ENCODE measurements around the gene ERCC6L2. TPM values are rescaled to one million over a fixed set of nuclear protein-coding genes. Genes with fewer than 3 reads are reported as not detected.

ERCC6L2 gene
- polyA plus RNA-seq, 2 of the 4 experiments (the other 2 are of a cell fraction) = 13.3 to 36.7 TPM

DNA sequence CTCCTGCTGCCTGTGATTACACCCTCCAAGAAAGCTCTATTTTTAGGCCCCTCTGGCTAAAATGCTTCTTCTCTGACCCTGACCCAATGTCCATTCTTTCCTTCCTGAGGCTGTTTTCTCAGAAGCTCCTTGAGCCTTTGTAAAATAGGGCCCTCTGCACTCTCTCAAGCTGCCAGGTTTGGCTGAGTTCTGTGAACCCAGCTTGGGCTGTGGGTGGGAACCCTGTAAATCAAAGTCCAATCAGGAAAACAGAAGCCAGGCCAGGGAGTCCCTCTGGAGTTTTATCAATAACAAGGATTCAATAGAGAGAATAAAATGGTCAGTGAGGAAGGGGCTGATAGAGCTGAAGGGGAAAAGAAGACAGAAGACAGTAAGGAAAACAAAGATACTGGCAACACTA lies 43.7 kb upstream of the ERCC6L2 start:
- POLR2A ChIA-PET = no interaction called here
- H3K27ac ChIP-seq = no peak overlapping the region
- TF ChIP-seq MYC (IDR thresholded peaks at IDR 0.05; ENCODE audit: borderline replicate concordance, low read length) = no peak
- no peak for TF ChIP-seq EHF (CRISPR knock-in tag; IDR thresholded peaks at IDR 0.05)
- TF ChIP-seq MAFK (IDR thresholded peaks at IDR 0.05; ENCODE audit: partially characterized antibody) = no peak
- TF ChIP-seq, protein P1, sequence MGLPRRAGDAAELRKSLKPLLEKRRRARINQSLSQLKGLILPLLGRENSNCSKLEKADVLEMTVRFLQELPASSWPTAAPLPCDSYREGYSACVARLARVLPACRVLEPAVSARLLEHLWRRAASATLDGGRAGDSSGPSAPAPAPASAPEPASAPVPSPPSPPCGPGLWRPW (IDR thresholded peaks at IDR 0.05) = no peak
- TF ChIP-seq, protein P2, sequence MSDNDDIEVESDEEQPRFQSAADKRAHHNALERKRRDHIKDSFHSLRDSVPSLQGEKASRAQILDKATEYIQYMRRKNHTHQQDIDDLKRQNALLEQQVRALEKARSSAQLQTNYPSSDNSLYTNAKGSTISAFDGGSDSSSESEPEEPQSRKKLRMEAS (IDR thresholded peaks at IDR 0.05) = no peak
- TF ChIP-seq NPAS2 (CRISPR knock-in tag; IDR thresholded peaks at IDR 0.05; ENCODE audit: borderline replicate concordance) = no peak
- TF ChIP-seq, protein P3, sequence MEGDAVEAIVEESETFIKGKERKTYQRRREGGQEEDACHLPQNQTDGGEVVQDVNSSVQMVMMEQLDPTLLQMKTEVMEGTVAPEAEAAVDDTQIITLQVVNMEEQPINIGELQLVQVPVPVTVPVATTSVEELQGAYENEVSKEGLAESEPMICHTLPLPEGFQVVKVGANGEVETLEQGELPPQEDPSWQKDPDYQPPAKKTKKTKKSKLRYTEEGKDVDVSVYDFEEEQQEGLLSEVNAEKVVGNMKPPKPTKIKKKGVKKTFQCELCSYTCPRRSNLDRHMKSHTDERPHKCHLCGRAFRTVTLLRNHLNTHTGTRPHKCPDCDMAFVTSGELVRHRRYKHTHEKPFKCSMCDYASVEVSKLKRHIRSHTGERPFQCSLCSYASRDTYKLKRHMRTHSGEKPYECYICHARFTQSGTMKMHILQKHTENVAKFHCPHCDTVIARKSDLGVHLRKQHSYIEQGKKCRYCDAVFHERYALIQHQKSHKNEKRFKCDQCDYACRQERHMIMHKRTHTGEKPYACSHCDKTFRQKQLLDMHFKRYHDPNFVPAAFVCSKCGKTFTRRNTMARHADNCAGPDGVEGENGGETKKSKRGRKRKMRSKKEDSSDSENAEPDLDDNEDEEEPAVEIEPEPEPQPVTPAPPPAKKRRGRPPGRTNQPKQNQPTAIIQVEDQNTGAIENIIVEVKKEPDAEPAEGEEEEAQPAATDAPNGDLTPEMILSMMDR (IDR thresholded peaks at IDR 0.05) = no peak
- TF ChIP-seq RAD21 (conservative IDR thresholded peaks at IDR 0.05 in 1 of 2, IDR thresholded peaks at IDR 0.05 in 1 of 2) = no peak
- TF ChIP-seq FOSL2 (IDR thresholded peaks at IDR 0.05) = no peak
- TF ChIP-seq FOSL2 (CRISPR knock-in tag; IDR thresholded peaks at IDR 0.05) = no peak
- TF ChIP-seq, protein P4, sequence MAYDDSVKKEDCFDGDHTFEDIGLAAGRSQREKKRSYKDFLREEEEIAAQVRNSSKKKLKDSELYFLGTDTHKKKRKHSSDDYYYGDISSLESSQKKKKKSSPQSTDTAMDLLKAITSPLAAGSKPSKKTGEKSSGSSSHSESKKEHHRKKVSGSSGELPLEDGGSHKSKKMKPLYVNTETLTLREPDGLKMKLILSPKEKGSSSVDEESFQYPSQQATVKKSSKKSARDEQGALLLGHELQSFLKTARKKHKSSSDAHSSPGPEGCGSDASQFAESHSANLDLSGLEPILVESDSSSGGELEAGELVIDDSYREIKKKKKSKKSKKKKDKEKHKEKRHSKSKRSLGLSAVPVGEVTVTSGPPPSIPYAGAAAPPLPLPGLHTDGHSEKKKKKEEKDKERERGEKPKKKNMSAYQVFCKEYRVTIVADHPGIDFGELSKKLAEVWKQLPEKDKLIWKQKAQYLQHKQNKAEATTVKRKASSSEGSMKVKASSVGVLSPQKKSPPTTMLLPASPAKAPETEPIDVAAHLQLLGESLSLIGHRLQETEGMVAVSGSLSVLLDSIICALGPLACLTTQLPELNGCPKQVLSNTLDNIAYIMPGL (CRISPR knock-in tag; IDR thresholded peaks at IDR 0.05; ENCODE audit: borderline replicate concordance) = no peak
- no peak for TF ChIP-seq BHLHE40 (IDR thresholded peaks at IDR 0.05; ENCODE audit: low read depth, low read length)
- no peak for TF ChIP-seq CBX8 (IDR thresholded peaks at IDR 0.05)
- no peak for TF ChIP-seq RARB (CRISPR knock-in tag; IDR thresholded peaks at IDR 0.05)
- no peak for TF ChIP-seq SREBF2 (IDR thresholded peaks at IDR 0.05)
- TF ChIP-seq, protein P5, sequence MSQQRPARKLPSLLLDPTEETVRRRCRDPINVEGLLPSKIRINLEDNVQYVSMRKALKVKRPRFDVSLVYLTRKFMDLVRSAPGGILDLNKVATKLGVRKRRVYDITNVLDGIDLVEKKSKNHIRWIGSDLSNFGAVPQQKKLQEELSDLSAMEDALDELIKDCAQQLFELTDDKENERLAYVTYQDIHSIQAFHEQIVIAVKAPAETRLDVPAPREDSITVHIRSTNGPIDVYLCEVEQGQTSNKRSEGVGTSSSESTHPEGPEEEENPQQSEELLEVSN (IDR thresholded peaks at IDR 0.05; ENCODE audit: borderline replicate concordance, low read depth) = no peak
- H3K4me1 ChIP-seq = no peaks in the 10 kb centered on the region
- H3K4me2 ChIP-seq = no peak overlapping the region
- ATAC-seq (no peak), FAIRE-seq (no peak), DNase-seq (ENCODE audit: low read depth in 1 of 2, low spot score in 1 of 2) (no peak)
- no peaks in the 10 kb centered on the region for H3K9me3 ChIP-seq
- no peak overlapping the region for H3K4me3 ChIP-seq
- CTCF ChIA-PET = interaction anchor here (1.4 kb wide), 1 partner anchor 9 kb away, joined by 4 read pairs; no protein-coding TSS in a partner anchor

DNA sequence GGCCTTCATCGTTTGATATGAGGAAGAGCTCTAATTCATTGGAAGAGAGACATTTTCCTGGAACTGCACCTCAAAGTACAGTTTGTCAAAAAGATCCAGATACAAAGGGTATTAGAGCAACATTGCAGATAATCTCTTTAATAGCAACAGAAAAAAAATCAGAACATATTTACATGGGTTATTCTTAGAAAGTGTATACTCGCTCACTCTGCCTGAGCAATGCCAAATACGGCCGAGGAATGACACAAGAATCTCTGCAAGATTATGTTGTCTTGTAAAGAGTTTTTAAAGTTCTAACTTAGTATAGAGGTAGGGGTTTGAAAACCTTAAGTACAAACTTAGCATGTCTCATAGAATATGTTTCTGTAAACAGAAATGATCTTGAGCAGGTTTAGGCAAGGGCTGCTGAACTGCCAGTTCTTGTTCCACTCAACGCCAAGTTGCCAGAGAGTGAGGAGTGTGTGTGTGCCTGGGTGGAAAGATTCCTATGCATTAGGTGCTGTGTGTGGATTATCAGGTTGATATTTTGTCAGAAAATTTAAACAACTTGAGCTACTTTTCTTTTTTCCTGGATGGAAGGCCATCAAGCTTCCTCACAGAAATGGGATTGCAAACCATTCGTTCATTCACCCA lies 41.8 kb upstream of the ERCC6L2 start:
- CTCF ChIA-PET = interaction anchor here (0.6 to 1.3 kb wide), 2 partner anchors 13 to 399 kb away, joined by 3 read pairs; no protein-coding TSS in a partner anchor
- POLR2A ChIA-PET = no interaction called here
- WGBS (ENCODE audit: missing lambda C conversion rate) = 88% methylated on average over 6 of the region's 6 CpGs
- H3K4me1 ChIP-seq = no peaks in the 10 kb centered on the region
- no peak overlapping the region for H3K27ac ChIP-seq
- ATAC-seq (no peak), FAIRE-seq (no peak), DNase-seq (ENCODE audit: low read depth in 1 of 2, low spot score in 1 of 2) (no peak)
- H3K9me3 ChIP-seq = no peaks in the 10 kb centered on the region
- TF ChIP-seq, protein P6, sequence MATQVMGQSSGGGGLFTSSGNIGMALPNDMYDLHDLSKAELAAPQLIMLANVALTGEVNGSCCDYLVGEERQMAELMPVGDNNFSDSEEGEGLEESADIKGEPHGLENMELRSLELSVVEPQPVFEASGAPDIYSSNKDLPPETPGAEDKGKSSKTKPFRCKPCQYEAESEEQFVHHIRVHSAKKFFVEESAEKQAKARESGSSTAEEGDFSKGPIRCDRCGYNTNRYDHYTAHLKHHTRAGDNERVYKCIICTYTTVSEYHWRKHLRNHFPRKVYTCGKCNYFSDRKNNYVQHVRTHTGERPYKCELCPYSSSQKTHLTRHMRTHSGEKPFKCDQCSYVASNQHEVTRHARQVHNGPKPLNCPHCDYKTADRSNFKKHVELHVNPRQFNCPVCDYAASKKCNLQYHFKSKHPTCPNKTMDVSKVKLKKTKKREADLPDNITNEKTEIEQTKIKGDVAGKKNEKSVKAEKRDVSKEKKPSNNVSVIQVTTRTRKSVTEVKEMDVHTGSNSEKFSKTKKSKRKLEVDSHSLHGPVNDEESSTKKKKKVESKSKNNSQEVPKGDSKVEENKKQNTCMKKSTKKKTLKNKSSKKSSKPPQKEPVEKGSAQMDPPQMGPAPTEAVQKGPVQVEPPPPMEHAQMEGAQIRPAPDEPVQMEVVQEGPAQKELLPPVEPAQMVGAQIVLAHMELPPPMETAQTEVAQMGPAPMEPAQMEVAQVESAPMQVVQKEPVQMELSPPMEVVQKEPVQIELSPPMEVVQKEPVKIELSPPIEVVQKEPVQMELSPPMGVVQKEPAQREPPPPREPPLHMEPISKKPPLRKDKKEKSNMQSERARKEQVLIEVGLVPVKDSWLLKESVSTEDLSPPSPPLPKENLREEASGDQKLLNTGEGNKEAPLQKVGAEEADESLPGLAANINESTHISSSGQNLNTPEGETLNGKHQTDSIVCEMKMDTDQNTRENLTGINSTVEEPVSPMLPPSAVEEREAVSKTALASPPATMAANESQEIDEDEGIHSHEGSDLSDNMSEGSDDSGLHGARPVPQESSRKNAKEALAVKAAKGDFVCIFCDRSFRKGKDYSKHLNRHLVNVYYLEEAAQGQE (IDR thresholded peaks at IDR 0.05) = no peak
- no peak for TF ChIP-seq JUN (IDR thresholded peaks at IDR 0.05)
- no peak for TF ChIP-seq ESRRA (IDR thresholded peaks at IDR 0.05; ENCODE audit: borderline replicate concordance, low read length)
- no peak for TF ChIP-seq MYC (IDR thresholded peaks at IDR 0.05; ENCODE audit: borderline replicate concordance, low read length)
- TF ChIP-seq, protein P1 (IDR thresholded peaks at IDR 0.05) = no peak
- no peak for TF ChIP-seq EHMT2 (IDR thresholded peaks at IDR 0.05; ENCODE audit: low read depth)
- no peak for TF ChIP-seq CHD2 (IDR thresholded peaks at IDR 0.05; ENCODE audit: low read length, partially characterized antibody)
- TF ChIP-seq CHD4 (IDR thresholded peaks at IDR 0.05; ENCODE audit: borderline replicate concordance) = no peak
- TF ChIP-seq, protein P7, sequence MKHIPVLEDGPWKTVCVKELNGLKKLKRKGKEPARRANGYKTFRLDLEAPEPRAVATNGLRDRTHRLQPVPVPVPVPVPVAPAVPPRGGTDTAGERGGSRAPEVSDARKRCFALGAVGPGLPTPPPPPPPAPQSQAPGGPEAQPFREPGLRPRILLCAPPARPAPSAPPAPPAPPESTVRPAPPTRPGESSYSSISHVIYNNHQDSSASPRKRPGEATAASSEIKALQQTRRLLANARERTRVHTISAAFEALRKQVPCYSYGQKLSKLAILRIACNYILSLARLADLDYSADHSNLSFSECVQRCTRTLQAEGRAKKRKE (CRISPR knock-in tag; IDR thresholded peaks at IDR 0.05; ENCODE audit: low read depth) = no peak
- no peak for TF ChIP-seq HOXB13 (CRISPR knock-in tag; IDR thresholded peaks at IDR 0.05; ENCODE audit: low read depth)
- TF ChIP-seq ZC3H11A (IDR thresholded peaks at IDR 0.05) = no peak
- TF ChIP-seq RCOR1 (IDR thresholded peaks at IDR 0.05; ENCODE audit: low read depth, low read length) = no peak
- H3K4me3 ChIP-seq = no peak overlapping the region
- no peak overlapping the region for H3K4me2 ChIP-seq

All from A549 (cell line).